Suprapubic skin (tissue), 4 donors: ENCODE results near the gene FATE1.

Experiments used
- CTCF ChIP-seq, 2 donors: fragments of 200-600 bp in 1 of 2; fragments of 450-650 bp in 1 of 2; sonication (generic) in 1 of 2; IDR thresholded peaks; one replicate each; pipeline ENCODE4 v1.5.1; 2016 to 2019; ENCODE audit warnings: antibody characterized with exemption in 2 of 2, mild to moderate bottlenecking in 1 of 2, moderate library complexity in 1 of 2
- POLR2A ChIP-seq, 2 donors: fragments of 450-650 bp; IDR thresholded peaks; one replicate each; pipeline ENCODE4 v1.6.1; 2017; ENCODE audit warnings: antibody characterized with exemption in 2 of 2, mild to moderate bottlenecking in 2 of 2, moderate library complexity in 2 of 2
- POLR2AphosphoS5 ChIP-seq, 3 donors: sonication (generic); formaldehyde crosslinking; IDR thresholded peaks; one replicate each; pipeline ENCODE4 v1.6.1; 2017; ENCODE audit warnings: antibody characterized with exemption in 3 of 3

GRCh38 chrX:151750511-151750910 is 34.7 kb downstream of the FATE1 start:
- TF ChIP-seq POLR2A (IDR thresholded peaks at IDR 0.05) (no peak), CTCF (IDR thresholded peaks at IDR 0.05) (no peak), POLR2AphosphoS5 (IDR thresholded peaks at IDR 0.05) (no peak)
